ENCODE data around the gene KIAA1958. TPM values are rescaled to one million over a fixed set of nuclear protein-coding genes. Genes with fewer than 3 reads are reported as not detected.

KIAA1958 gene
- total and polyA plus RNA-seq, 2 of the 8 experiments (the other 6 are each of a cell fraction or from before 2014, with no cell fraction given): 11.4 to 43.8 TPM

- no peak overlapping the region for H3K27ac ChIP-seq (ENCODE audit: low read depth, low read length)
- no peak overlapping the region for H4K91ac ChIP-seq (replicated peaks; ENCODE audit: insufficient read length, low read length)
- H3K14ac ChIP-seq (ENCODE audit: insufficient read length): no peak overlapping the region
- H3K27me3 ChIP-seq (replicated peaks in 1 of 4; ENCODE audit: control insufficient read depth in 3 of 4, extremely low read depth in 1 of 4, insufficient read depth in 3 of 4, low read length in 3 of 4): no peaks in the 10 kb centered on the region
- H3K4ac ChIP-seq (replicated peaks; ENCODE audit: insufficient read length, low read depth, low read length): no peak overlapping the region
- no peak for FAIRE-seq
- no peak overlapping the region for H4K8ac ChIP-seq (ENCODE audit: extremely low read depth, insufficient read depth, low read length)
- no peak overlapping the region for H3K56ac ChIP-seq (replicated peaks; ENCODE audit: insufficient read length, low read depth, low read length)
- ChIA-PET CTCF (ENCODE audit: partially characterized antibody) (interaction anchor here (0.7 to 1.2 kb wide), 2 partner anchors 11 to 324 kb away, joined by 3 to 4 read pairs; no protein-coding TSS in a partner anchor), POLR2A (ENCODE audit: partially characterized antibody) (interaction anchor here (1.4 kb wide), 1 partner anchor 11 kb away, joined by 3 read pairs; no protein-coding TSS in a partner anchor)
- no peak overlapping the region for H2BK5ac ChIP-seq (ENCODE audit: low read depth, low read length)
- H3K9me3 ChIP-seq (ENCODE audit: insufficient read depth in 2 of 2, low read depth in 1 of 2, low read length in 1 of 2): no peaks in the 10 kb centered on the region
- WGBS, 2 experiments (ENCODE audit: extremely low coverage in 1 of 2, insufficient coverage in 1 of 2, insufficient read length in 1 of 2, insufficient replicate concordance in 2 of 2, low coverage in 1 of 2, low lambda C conversion rate in 2 of 2, missing lambda C conversion rate in 1 of 2): 88% methylated on average over 2 of the region's 2 CpGs; no CpG with 5 or more reads in 1 of the 2 experiments
- TF ChIP-seq KDM5A (IDR thresholded peaks at IDR 0.05; ENCODE audit: low read length) (no peak), FOSL1 (IDR thresholded peaks at IDR 0.05; ENCODE audit: insufficient read depth, low read depth, low read length) (no peak), YY1 (IDR thresholded peaks at IDR 0.05; ENCODE audit: low read depth, low read length) (no peak), SP1 (IDR thresholded peaks at IDR 0.05; ENCODE audit: low read depth, low read length) (no peak), TCF12 (IDR thresholded peaks at IDR 0.05; ENCODE audit: low read depth, low read length) (no peak), HDAC2 (IDR thresholded peaks at IDR 0.05; ENCODE audit: borderline replicate concordance in 1 of 2, low read depth in 2 of 2, low read length in 2 of 2) (no peak), TAF7 (optimal IDR thresholded peaks at IDR 0.05; ENCODE audit: borderline replicate concordance, low read depth, low read length) (no peak), BCL11A (IDR thresholded peaks at IDR 0.05; ENCODE audit: low read depth in 2 of 2, low read length in 2 of 2) (no peak), PHF8 (conservative IDR thresholded peaks at IDR 0.05; ENCODE audit: low read depth, low read length) (no peak)
- no peak overlapping the region for H2BK12ac ChIP-seq (ENCODE audit: low read depth, low read length)
- no peak overlapping the region for H3K23ac ChIP-seq (ENCODE audit: insufficient read length)
- no peak overlapping the region for H3K9ac ChIP-seq (replicated peaks in 1 of 4; ENCODE audit: extremely low read depth in 1 of 4, low read depth in 3 of 4, low read length in 3 of 4)
- no peak overlapping the region for H2BK120ac ChIP-seq (replicated peaks; ENCODE audit: low read depth, low read length)
- H3K79me1 ChIP-seq (ENCODE audit: low read depth, low read length): no peaks in the 10 kb centered on the region
- H3K23me2 ChIP-seq (ENCODE audit: low read depth, low read length): peaks cover 2% of the 10 kb centered on the region; the same call in 1 of the 2 replicates
- no peak overlapping the region for H2BK15ac ChIP-seq (ENCODE audit: low read length)
- H2BK20ac ChIP-seq (ENCODE audit: low read length): no peak overlapping the region
- no peaks in the 10 kb centered on the region for H3K36me3 ChIP-seq (ENCODE audit: control insufficient read depth in 2 of 4, insufficient read depth in 4 of 4, low read length in 3 of 4)
- DNase-seq (ENCODE audit: low read depth in 1 of 2, low spot score in 2 of 2): no peak
- H4K5ac ChIP-seq (ENCODE audit: insufficient read length, low read depth, low read length): no peak overlapping the region
- H4K20me1 ChIP-seq (replicated peaks in 1 of 2; ENCODE audit: control insufficient read depth in 1 of 2, insufficient read depth in 2 of 2, low read length in 2 of 2): no peaks in the 10 kb centered on the region
- no peak overlapping the region for H3K4me2 ChIP-seq (ENCODE audit: insufficient read depth in 1 of 2, low read depth in 2 of 2, low read length in 2 of 2)
- no peak overlapping the region for H3K4me3 ChIP-seq (ENCODE audit: extremely low read depth in 1 of 4, insufficient read depth in 2 of 4, low read depth in 3 of 4, low read length in 4 of 4)
- H2AFZ ChIP-seq (ENCODE audit: low read length): no peak overlapping the region
- no peak overlapping the region for H2AK5ac ChIP-seq (ENCODE audit: low read depth, low read length)
- no peaks in the 10 kb centered on the region for H3K4me1 ChIP-seq (replicated peaks in 1 of 4; ENCODE audit: control insufficient read depth in 3 of 4, insufficient read depth in 4 of 4, low read length in 3 of 4)
- H3K18ac ChIP-seq (ENCODE audit: extremely low read depth, low read length): no peak overlapping the region
- H3K79me2 ChIP-seq (ENCODE audit: control insufficient read depth in 1 of 2, insufficient read depth in 2 of 2, low read length in 2 of 2): no peaks in the 10 kb centered on the region
These were observed 49.2 kb upstream of the KIAA1958 start for GRCh38 chr9:112437406-112437805.

Measured in H1 (cell line).